IMR-90 (cell line): ENCODE results near the gene ACOT12. TPM values are rescaled to one million over a fixed set of nuclear protein-coding genes. Genes with fewer than 3 reads are reported as not detected.

ENCODE experiments used
- ATAC-seq: fragments of 200-7000 bp; cut with Tn5 transposase; 2 replicates; pipeline ENCODE4 v1.9.1; 2020; ENCODE audit warnings: low read depth, mild to moderate bottlenecking, moderate library complexity
- BruUV-seq: library from RNA; stranded (reverse); fragments of 400-500 nt; replicated peaks from 2 replicates; lab custom pipeline; 2021; lab: Mats Ljungman, UMichigan
- CTCF ChIA-PET: fragments of 300-600 bp; formaldehyde crosslinking; extraction: SDS; loops from one replicate; lab custom pipeline; 2021; ENCODE audit warnings: antibody characterized with exemption; lab: Yijun Ruan, JAX
- POLR2A ChIA-PET: fragments of 300-600 bp; sonication (Branson Sonifier 250); formaldehyde crosslinking; loops from one replicate; lab custom pipeline; 2022; ENCODE audit warnings: antibody characterized with exemption; ENCODE audit not compliant: unreplicated experiment; lab: Charles Lee
- DNase-seq: peaks from one replicate; pipeline ENCODE4 v3.0.0; 2013
- H2AFZ ChIP-seq: replicated peaks from 2 replicates; pipeline ENCODE3; 2013; ENCODE audit warnings: low read length, mild to moderate bottlenecking; ENCODE audit not compliant: poor library complexity
- H2AK5ac ChIP-seq: 2 replicates; pipeline ENCODE4 v1.6.1; 2013; ENCODE audit warnings: low read depth, low read length, inconsistent platforms
- H2AK9ac ChIP-seq: replicated peaks from 2 replicates; pipeline ENCODE3; 2013; ENCODE audit warnings: mild to moderate bottlenecking, low read depth, low read length, moderate library complexity; ENCODE audit not compliant: poor library complexity
- H2BK120ac ChIP-seq: 2 replicates; pipeline ENCODE4 v1.6.1; 2013; ENCODE audit warnings: low read depth, low read length, inconsistent platforms
- H2BK15ac ChIP-seq: 3 replicates; pipeline ENCODE4 v1.6.1; 2013; ENCODE audit warnings: low read depth, low read length, inconsistent platforms
- H2BK20ac ChIP-seq: 2 replicates; pipeline ENCODE4 v1.6.1; 2013; ENCODE audit warnings: low read depth, mild to moderate bottlenecking, inconsistent platforms, low read length, moderate library complexity
- H2BK5ac ChIP-seq: 2 replicates; pipeline ENCODE4 v1.6.1; 2013; ENCODE audit warnings: mild to moderate bottlenecking, low read depth, low read length, inconsistent platforms; ENCODE audit not compliant: poor library complexity, severe bottlenecking
- H3K14ac ChIP-seq: replicated peaks from 2 replicates; pipeline ENCODE4 v1.6.1; 2013; ENCODE audit warnings: low read depth, low read length, inconsistent platforms
- H3K18ac ChIP-seq: 2 replicates; pipeline ENCODE4 v1.6.1; 2013; ENCODE audit warnings: low read depth, low read length, control low read depth
- H3K23ac ChIP-seq: 2 replicates; pipeline ENCODE4 v1.6.1; 2013; ENCODE audit warnings: low read depth, low read length, inconsistent platforms
- H3K27ac ChIP-seq: 2 replicates; pipeline ENCODE4 v1.5.1; 2013; ENCODE audit warnings: mild to moderate bottlenecking, control low read depth, low read length; ENCODE audit not compliant: insufficient read depth
- H3K27me3 ChIP-seq: 2 replicates; pipeline ENCODE4 v1.6.1; 2013; ENCODE audit warnings: low read length; ENCODE audit not compliant: control insufficient read depth, insufficient read depth
- H3K36me3 ChIP-seq: 2 replicates; pipeline ENCODE4 v1.6.1; 2013; ENCODE audit warnings: low read length, mixed read lengths; ENCODE audit not compliant: control insufficient read depth, insufficient read depth
- H3K4ac ChIP-seq: 2 replicates; pipeline ENCODE4 v1.6.1; 2013; ENCODE audit warnings: low read depth, low read length, inconsistent platforms
- H3K4me1 ChIP-seq: 2 replicates; pipeline ENCODE4 v1.6.1; 2013; ENCODE audit warnings: low read length, mixed read lengths; ENCODE audit not compliant: control insufficient read depth, insufficient read depth
- H3K4me2 ChIP-seq: 2 replicates; pipeline ENCODE4 v1.6.1; 2013; ENCODE audit warnings: low read depth, mild to moderate bottlenecking, control low read depth, low read length, moderate library complexity
- H3K4me3 ChIP-seq: 2 replicates; pipeline ENCODE4 v1.5.1; 2013; ENCODE audit warnings: low read depth, mild to moderate bottlenecking, control low read depth, low read length, moderate library complexity; ENCODE audit not compliant: insufficient read depth
- H3K56ac ChIP-seq: 2 replicates; pipeline ENCODE4 v1.6.1; 2013; ENCODE audit warnings: low read length, inconsistent platforms; ENCODE audit not compliant: insufficient read depth; ENCODE audit errors: extremely low read depth
- H3K79me1 ChIP-seq, 2 experiments: 2 replicates each; pipeline ENCODE4 v1.6.1; 2013; ENCODE audit warnings: low read length in 2 of 2, inconsistent platforms in 1 of 2, low read depth in 1 of 2
- H3K9ac ChIP-seq: 2 replicates; pipeline ENCODE4 v1.6.1; 2013; ENCODE audit warnings: low read depth, low read length, control low read depth
- H3K9me1 ChIP-seq: 2 replicates; pipeline ENCODE4 v1.6.1; 2013; ENCODE audit warnings: low read length, inconsistent platforms; ENCODE audit not compliant: insufficient read depth
- H3K9me3 ChIP-seq: 2 replicates; pipeline ENCODE4 v1.6.1; 2013; ENCODE audit warnings: low read length; ENCODE audit not compliant: control insufficient read depth, insufficient read depth
- H4K20me1 ChIP-seq: 2 replicates; pipeline ENCODE4 v1.6.1; 2013; ENCODE audit warnings: low read length, inconsistent platforms; ENCODE audit not compliant: insufficient read depth
- H4K5ac ChIP-seq: 2 replicates; pipeline ENCODE4 v1.6.1; 2013; ENCODE audit warnings: mild to moderate bottlenecking, low read depth, low read length, control low read depth
- H4K8ac ChIP-seq, 2 experiments: 2 replicates each; pipeline ENCODE4 v1.6.1; 2013; ENCODE audit warnings: low read depth in 2 of 2, low read length in 2 of 2, control low read depth in 1 of 2, inconsistent platforms in 1 of 2
- H4K91ac ChIP-seq: 2 replicates; pipeline ENCODE4 v1.6.1; 2013; ENCODE audit warnings: low read depth, low read length, inconsistent platforms; ENCODE audit not compliant: insufficient read depth
- BHLHE40 ChIP-seq: fragments of 150-350 bp; IDR thresholded peaks from 2 replicates; pipeline ENCODE4 v1.6.1; 2016; ENCODE audit warnings: mild to moderate bottlenecking, low read depth, low read length
- CEBPB ChIP-seq: IDR thresholded peaks from 2 replicates; pipeline ENCODE4 v1.6.1; 2012; ENCODE audit warnings: low read depth, low read length, improper control_type of control experiment
- FOS ChIP-seq: fragments of 150-350 bp; IDR thresholded peaks from 2 replicates; pipeline ENCODE4 v1.6.1; 2016; ENCODE audit warnings: low read depth, low read length
- MAFK ChIP-seq: IDR thresholded peaks from 2 replicates; pipeline ENCODE4 v1.6.1; 2012; ENCODE audit warnings: low read depth, low read length, improper control_type of control experiment
- MAZ ChIP-seq: IDR thresholded peaks from 2 replicates; pipeline ENCODE4 v1.6.1; 2012; ENCODE audit warnings: low read depth, mild to moderate bottlenecking, low read length, improper control_type of control experiment, moderate library complexity, borderline replicate concordance
- MXI1 ChIP-seq: IDR thresholded peaks from 2 replicates; pipeline ENCODE4 v1.6.1; 2012; ENCODE audit warnings: low read depth, mild to moderate bottlenecking, low read length, moderate library complexity, borderline replicate concordance
- NFE2L2 ChIP-seq: fragments of 150-350 bp; IDR thresholded peaks from 2 replicates; pipeline ENCODE4 v1.6.1; 2016; ENCODE audit warnings: low read depth, mild to moderate bottlenecking, low read length
- POLR2A ChIP-seq: IDR thresholded peaks from 2 replicates; pipeline ENCODE4 v1.6.1; 2012; ENCODE audit warnings: mild to moderate bottlenecking, low read depth, low read length
- RAD21 ChIP-seq: IDR thresholded peaks from 2 replicates; pipeline ENCODE4 v1.6.1; 2012; ENCODE audit warnings: low read length, improper control_type of control experiment
- RCOR1 ChIP-seq: IDR thresholded peaks from 2 replicates; pipeline ENCODE4 v1.6.1; 2012; ENCODE audit warnings: mild to moderate bottlenecking, low read length, improper control_type of control experiment; ENCODE audit not compliant: insufficient replicate concordance
- RFX5 ChIP-seq: IDR thresholded peaks from 2 replicates; pipeline ENCODE4 v1.8.0; 2012; ENCODE audit warnings: low read depth, mild to moderate bottlenecking, low read length, moderate library complexity
- WGBS, 2 experiments: methylation state at CpG; one replicate each; pipeline versions ENCODE4 v1.1.5 to v1.1.7; 2013; ENCODE audit warnings: missing lambda C conversion rate in 2 of 2; ENCODE audit not compliant: insufficient read length in 1 of 2; ENCODE audit errors: extremely low coverage in 2 of 2; 5-methylcytosine and 5-hydroxymethylcytosine counted together
- dilution Hi-C: fragments of 300-500 bp; cut with HindIII; formaldehyde crosslinking; loops from one replicate; pipeline ENCODE4 v1.14.3; 2018; ENCODE audit warnings: low sequenced_read_pairs; ENCODE audit not compliant: unreplicated experiment
- in situ Hi-C: fragments of 300-500 bp; cut with MboI; formaldehyde crosslinking; loops from 3 replicates; pipeline ENCODE4 v1.14.3; 2019; ENCODE audit warnings: low sequenced_read_pairs, inconsistent platforms, mixed read lengths
- intact Hi-C: fragments of 100-400 bp; cut with micrococcal nuclease; formaldehyde crosslinking; loops from 2 replicates; pipeline ENCODE4 v1.10.0; 2022
- polyA plus RNA-seq, 3 experiments: library from polyadenylated mRNA; depleted of rRNA; stranded (reverse); fragments of >200 nt; gene quantifications; 2 replicates each; pipeline ENCODE4 v1.2.3, GENCODE V29; 2012; ENCODE audit warnings: low replicate concordance in 1 of 3
- total RNA-seq: library from RNA; depleted of rRNA; stranded (reverse); fragments of >200 nt; gene quantifications from 2 replicates; pipeline ENCODE4 v1.2.3, GENCODE V29; 2012
- TF ChIP-seq, protein P1 (sequence below): fragments of 150-350 bp; IDR thresholded peaks from 2 replicates; pipeline ENCODE4 v1.6.1; 2017; ENCODE audit warnings: mild to moderate bottlenecking, antibody characterized with exemption, low read length, low read depth
- TF ChIP-seq, protein P2 (sequence below): conservative IDR thresholded peaks from 2 replicates; pipeline ENCODE4 v1.5.1; 2012; ENCODE audit warnings: mild to moderate bottlenecking, low read depth, low read length, improper control_type of control experiment
- TF ChIP-seq, protein P3 (sequence below): fragments of 150-350 bp; IDR thresholded peaks from 2 replicates; pipeline ENCODE4 v1.6.1; 2016; ENCODE audit warnings: low read depth, mild to moderate bottlenecking, low read length, moderate library complexity, borderline replicate concordance

The ACOT12 gene
- total and polyA plus RNA-seq, 2 of the 4 experiments (the other 2 are of a cell fraction) = not detected

DNA sequence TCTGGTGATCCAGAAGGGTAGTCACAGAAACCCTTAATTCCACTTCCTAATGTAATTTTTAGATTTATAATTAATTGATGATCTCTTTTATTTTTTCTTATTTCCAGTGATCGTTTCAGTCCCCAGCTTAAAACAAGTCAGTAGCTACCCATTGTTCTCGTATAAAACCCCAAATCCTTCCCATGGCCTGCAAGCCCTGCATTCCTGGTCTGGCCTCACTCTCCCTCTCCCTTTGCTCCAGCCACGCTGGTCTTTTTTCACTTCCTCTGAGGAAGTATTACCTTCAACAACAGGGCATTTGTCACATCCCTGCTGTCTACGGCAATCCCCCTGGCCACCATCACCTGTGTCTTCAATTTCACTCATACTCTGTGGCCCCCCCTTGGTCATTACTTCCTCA is 44.8 kb downstream of the ACOT12 start:
- no peak overlapping the region for H2AFZ ChIP-seq
- intact Hi-C loops = no loop called here
- H3K4me2 ChIP-seq = no peak overlapping the region
- ATAC-seq = no peak
- TF ChIP-seq POLR2A = no peak
- no peak for TF ChIP-seq MAZ
- no peak for TF ChIP-seq CEBPB
- TF ChIP-seq FOS = no peak
- TF ChIP-seq NFE2L2 = no peak
- no peak for TF ChIP-seq MAFK
- TF ChIP-seq, protein P1, sequence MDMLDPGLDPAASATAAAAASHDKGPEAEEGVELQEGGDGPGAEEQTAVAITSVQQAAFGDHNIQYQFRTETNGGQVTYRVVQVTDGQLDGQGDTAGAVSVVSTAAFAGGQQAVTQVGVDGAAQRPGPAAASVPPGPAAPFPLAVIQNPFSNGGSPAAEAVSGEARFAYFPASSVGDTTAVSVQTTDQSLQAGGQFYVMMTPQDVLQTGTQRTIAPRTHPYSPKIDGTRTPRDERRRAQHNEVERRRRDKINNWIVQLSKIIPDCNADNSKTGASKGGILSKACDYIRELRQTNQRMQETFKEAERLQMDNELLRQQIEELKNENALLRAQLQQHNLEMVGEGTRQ = no peak
- TF ChIP-seq, protein P2, sequence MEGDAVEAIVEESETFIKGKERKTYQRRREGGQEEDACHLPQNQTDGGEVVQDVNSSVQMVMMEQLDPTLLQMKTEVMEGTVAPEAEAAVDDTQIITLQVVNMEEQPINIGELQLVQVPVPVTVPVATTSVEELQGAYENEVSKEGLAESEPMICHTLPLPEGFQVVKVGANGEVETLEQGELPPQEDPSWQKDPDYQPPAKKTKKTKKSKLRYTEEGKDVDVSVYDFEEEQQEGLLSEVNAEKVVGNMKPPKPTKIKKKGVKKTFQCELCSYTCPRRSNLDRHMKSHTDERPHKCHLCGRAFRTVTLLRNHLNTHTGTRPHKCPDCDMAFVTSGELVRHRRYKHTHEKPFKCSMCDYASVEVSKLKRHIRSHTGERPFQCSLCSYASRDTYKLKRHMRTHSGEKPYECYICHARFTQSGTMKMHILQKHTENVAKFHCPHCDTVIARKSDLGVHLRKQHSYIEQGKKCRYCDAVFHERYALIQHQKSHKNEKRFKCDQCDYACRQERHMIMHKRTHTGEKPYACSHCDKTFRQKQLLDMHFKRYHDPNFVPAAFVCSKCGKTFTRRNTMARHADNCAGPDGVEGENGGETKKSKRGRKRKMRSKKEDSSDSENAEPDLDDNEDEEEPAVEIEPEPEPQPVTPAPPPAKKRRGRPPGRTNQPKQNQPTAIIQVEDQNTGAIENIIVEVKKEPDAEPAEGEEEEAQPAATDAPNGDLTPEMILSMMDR = no peak
- TF ChIP-seq RFX5 = no peak
- TF ChIP-seq, protein P3, sequence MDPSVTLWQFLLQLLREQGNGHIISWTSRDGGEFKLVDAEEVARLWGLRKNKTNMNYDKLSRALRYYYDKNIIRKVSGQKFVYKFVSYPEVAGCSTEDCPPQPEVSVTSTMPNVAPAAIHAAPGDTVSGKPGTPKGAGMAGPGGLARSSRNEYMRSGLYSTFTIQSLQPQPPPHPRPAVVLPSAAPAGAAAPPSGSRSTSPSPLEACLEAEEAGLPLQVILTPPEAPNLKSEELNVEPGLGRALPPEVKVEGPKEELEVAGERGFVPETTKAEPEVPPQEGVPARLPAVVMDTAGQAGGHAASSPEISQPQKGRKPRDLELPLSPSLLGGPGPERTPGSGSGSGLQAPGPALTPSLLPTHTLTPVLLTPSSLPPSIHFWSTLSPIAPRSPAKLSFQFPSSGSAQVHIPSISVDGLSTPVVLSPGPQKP = no peak
- no peak for TF ChIP-seq RAD21
- TF ChIP-seq MXI1 = no peak
- TF ChIP-seq RCOR1 = no peak
- TF ChIP-seq BHLHE40 = no peak
- WGBS, 2 experiments = 67% methylated on average over 3 of the region's 4 CpGs; no CpG with 5 or more reads in 1 of the 2 experiments
- H4K20me1 ChIP-seq = no peaks in the 10 kb centered on the region
- H2AK5ac ChIP-seq = no peak overlapping the region
- H3K9me1 ChIP-seq = no peaks in the 10 kb centered on the region
- no peak overlapping the region for H3K9ac ChIP-seq
- H3K18ac ChIP-seq = no peak overlapping the region
- in situ Hi-C loops = no loop called here
- no peak overlapping the region for H2BK15ac ChIP-seq
- ChIA-PET POLR2A (no interaction called here), CTCF (no interaction called here)
- no peaks in the 10 kb centered on the region for H3K4me1 ChIP-seq
- DNase-seq = no peak
- no peak overlapping the region for H3K4ac ChIP-seq
- no peak overlapping the region for H3K14ac ChIP-seq
- dilution Hi-C loops = no loop called here
- no peak overlapping the region for H3K4me3 ChIP-seq
- H3K56ac ChIP-seq = no peak overlapping the region
- no peaks in the 10 kb centered on the region for H3K9me3 ChIP-seq
- H3K27ac ChIP-seq = no peak overlapping the region
- no peak overlapping the region for H4K91ac ChIP-seq
- H4K5ac ChIP-seq = no peak overlapping the region
- H2BK120ac ChIP-seq = no peak overlapping the region
- no peaks in the 10 kb centered on the region for H3K79me1 ChIP-seq
- H2BK5ac ChIP-seq = no peak overlapping the region
- H2BK20ac ChIP-seq = no peak overlapping the region
- H3K23ac ChIP-seq = no peak overlapping the region
- no TSS peak for BruUV-seq
- H3K27me3 ChIP-seq = no peaks in the 10 kb centered on the region; the same call in 1 of the 2 replicates
- no peak overlapping the region for H2AK9ac ChIP-seq
- no peak overlapping the region for H4K8ac ChIP-seq
- H3K36me3 ChIP-seq = no peaks in the 10 kb centered on the region
